Measurements from ENCODE around the gene PCSK4. TPM values are rescaled to one million over a fixed set of nuclear protein-coding genes. Genes with fewer than 3 reads are reported as not detected.
"Not testable (repeated sequence)": the region's sequence is repeated elsewhere in the genome, so short reads cannot be mapped to it uniquely, and the experiment has no call there.

The PCSK4 gene
- total RNA-seq, 1 donor from 2014 or later, result 2.1 TPM

GRCh38 chr19:1526979-1527649 lies 37.0 kb upstream of the PCSK4 start:
- no peaks in the 10 kb centered on the region for H3K9me3 Mint-ChIP-seq
- peaks cover 9% of the 10 kb centered on the region for H3K27me3 Mint-ChIP-seq (ENCODE audit: low read depth)
- H3K4me3 Mint-ChIP-seq (ENCODE audit: low read depth), result no peak overlapping the region
- intact Hi-C loops (cut with micrococcal nuclease), result no loop called here
- no peak for DNase-seq (ENCODE audit: low spot score)
- H3K4me1 Mint-ChIP-seq (ENCODE audit: low read depth), result peaks cover 1% of the 10 kb centered on the region
- no peak overlapping the region for H3K27ac Mint-ChIP-seq
- H3K36me3 Mint-ChIP-seq (ENCODE audit: low read depth), result no peaks in the 10 kb centered on the region

- Mint-ChIP-seq H3K4me3 (ENCODE audit: low read depth) (no peak overlapping the region), H3K36me3 (ENCODE audit: low read depth) (no peaks in the 10 kb centered on the region)
Observed at GRCh38 chr19:1526066-1526778, 36.1 kb upstream of the PCSK4 start.

GRCh38 chr19:1525343-1525742 lies 35.2 kb upstream of the PCSK4 start:
- intact Hi-C loops (cut with micrococcal nuclease), result no loop called here

More at GRCh38 chr19:1526066-1526778, 36.1 kb upstream of the PCSK4 start:
- DNase-seq (ENCODE audit: low spot score), result no peak
- H3K4me1 Mint-ChIP-seq (ENCODE audit: low read depth), result peaks cover 1% of the 10 kb centered on the region
- no peak overlapping the region for H3K27ac Mint-ChIP-seq
- peaks cover 12% of the 10 kb centered on the region for H3K27me3 Mint-ChIP-seq (ENCODE audit: low read depth)
- intact Hi-C loops (cut with micrococcal nuclease), result no loop called here
- H3K9me3 Mint-ChIP-seq, result no peaks in the 10 kb centered on the region

GRCh38 chr19:1524972-1525325 lies 34.8 kb upstream of the PCSK4 start:
- Mint-ChIP-seq H3K36me3 (ENCODE audit: low read depth) (no peaks in the 10 kb centered on the region), H3K9me3 (no peaks in the 10 kb centered on the region), H3K27ac (no peak overlapping the region), H3K4me1 (ENCODE audit: low read depth) (peaks cover 1% of the 10 kb centered on the region), H3K27me3 (ENCODE audit: low read depth) (peaks cover 12% of the 10 kb centered on the region), H3K4me3 (ENCODE audit: low read depth) (no peak overlapping the region)
- intact Hi-C loops (cut with micrococcal nuclease), result no loop called here
- DNase-seq (ENCODE audit: low spot score), result no peak

More at GRCh38 chr19:1525343-1525742, 35.2 kb upstream of the PCSK4 start:
- Mint-ChIP-seq H3K36me3 (ENCODE audit: low read depth) (no peaks in the 10 kb centered on the region), H3K27ac (no peak overlapping the region), H3K9me3 (no peaks in the 10 kb centered on the region), H3K4me1 (ENCODE audit: low read depth) (peaks cover 1% of the 10 kb centered on the region), H3K4me3 (ENCODE audit: low read depth) (no peak overlapping the region), H3K27me3 (ENCODE audit: low read depth) (peaks cover 12% of the 10 kb centered on the region)
- no peak for DNase-seq (ENCODE audit: low spot score)

DNA sequence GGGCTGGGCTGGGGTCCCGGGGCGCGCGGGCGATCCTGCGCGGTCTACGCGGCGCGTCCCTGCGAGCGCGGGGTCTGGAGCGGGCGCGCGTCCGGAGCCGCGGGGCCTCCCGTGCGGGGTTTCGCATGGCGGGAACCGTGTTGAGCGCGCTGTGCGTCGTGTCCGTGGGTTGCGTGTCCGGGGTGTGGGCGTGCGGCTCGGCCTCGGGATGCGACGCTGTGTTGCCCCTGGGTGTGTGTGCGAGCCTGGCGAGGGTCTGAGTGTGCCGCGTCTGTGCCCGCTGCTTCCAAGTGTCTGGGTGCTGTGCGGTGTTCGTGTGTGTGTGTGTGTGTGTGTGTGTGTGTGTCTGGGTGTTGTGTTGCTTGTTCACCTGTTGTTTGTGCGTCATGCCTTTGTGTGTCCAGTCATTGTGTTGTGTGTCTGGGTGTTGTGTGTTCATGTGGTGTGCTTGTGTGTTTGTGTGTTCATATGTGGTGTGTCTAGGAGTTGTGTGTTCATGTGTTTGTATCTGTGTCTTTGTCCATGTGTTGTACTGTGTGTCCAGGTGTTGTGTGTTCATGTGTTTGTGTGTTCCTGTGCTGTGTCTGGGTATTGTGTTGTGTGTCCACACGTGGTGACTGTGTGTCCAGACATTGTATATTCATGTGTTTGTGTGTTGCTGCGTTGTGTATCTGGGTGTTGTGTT lies 34.3 kb upstream of the PCSK4 start:
- Mint-ChIP-seq H3K36me3 (ENCODE audit: low read depth) (no peaks in the 10 kb centered on the region), H3K27me3 (ENCODE audit: low read depth) (peaks cover 12% of the 10 kb centered on the region), H3K4me3 (ENCODE audit: low read depth) (no peak overlapping the region), H3K9me3 (no peaks in the 10 kb centered on the region), H3K27ac (no peak overlapping the region), H3K4me1 (ENCODE audit: low read depth) (peaks cover 1% of the 10 kb centered on the region)
- no peak for DNase-seq (ENCODE audit: low spot score)
- intact Hi-C loops (cut with micrococcal nuclease), result no loop called here

GRCh38 chr19:1523412-1524286 lies 33.5 kb upstream of the PCSK4 start, which contains the start of gene PLK5:
PLK5 (plus strand) TSS chr19:1524077; CDS start chr19:1526997, 2,920 bp downstream.
- intact Hi-C loops (cut with micrococcal nuclease), result no loop called here
- H3K4me3 Mint-ChIP-seq (ENCODE audit: low read depth), result no peak within 1 kb of the TSS
- no peaks in the 10 kb centered on the region for H3K9me3 Mint-ChIP-seq
- H3K4me1 Mint-ChIP-seq (ENCODE audit: low read depth), result peaks cover 1% of the 10 kb centered on the region
- H3K27me3 Mint-ChIP-seq (ENCODE audit: low read depth), result peaks cover 12% of the 10 kb centered on the region
- DNase-seq (ENCODE audit: low spot score), result no peak
- no peaks in the 10 kb centered on the region for H3K36me3 Mint-ChIP-seq (ENCODE audit: low read depth)
- H3K27ac Mint-ChIP-seq, result no peak within 1 kb of the TSS

- Mint-ChIP-seq H3K27me3 (ENCODE audit: low read depth) (peaks cover 12% of the 10 kb centered on the region), H3K9me3 (no peaks in the 10 kb centered on the region), H3K36me3 (ENCODE audit: low read depth) (no peaks in the 10 kb centered on the region), H3K4me3 (ENCODE audit: low read depth) (no peak overlapping the region), H3K4me1 (ENCODE audit: low read depth) (peaks cover 1% of the 10 kb centered on the region), H3K27ac (no peak overlapping the region)
- DNase-seq (ENCODE audit: low spot score), result no peak
- intact Hi-C loops (cut with micrococcal nuclease), result no loop called here
Observed at GRCh38 chr19:1522838-1523237, 32.7 kb upstream of the PCSK4 start.

- Mint-ChIP-seq H3K4me1 (ENCODE audit: low read depth) (peaks cover 1% of the 10 kb centered on the region), H3K27ac (no peak overlapping the region), H3K9me3 (no peaks in the 10 kb centered on the region), H3K4me3 (ENCODE audit: low read depth) (no peak overlapping the region), H3K27me3 (ENCODE audit: low read depth) (peaks cover 12% of the 10 kb centered on the region), H3K36me3 (ENCODE audit: low read depth) (no peaks in the 10 kb centered on the region)
- DNase-seq (ENCODE audit: low spot score), result no peak
- intact Hi-C loops (cut with micrococcal nuclease), result no loop called here
Observed at GRCh38 chr19:1522061-1522460, 31.9 kb upstream of the PCSK4 start.

DNA sequence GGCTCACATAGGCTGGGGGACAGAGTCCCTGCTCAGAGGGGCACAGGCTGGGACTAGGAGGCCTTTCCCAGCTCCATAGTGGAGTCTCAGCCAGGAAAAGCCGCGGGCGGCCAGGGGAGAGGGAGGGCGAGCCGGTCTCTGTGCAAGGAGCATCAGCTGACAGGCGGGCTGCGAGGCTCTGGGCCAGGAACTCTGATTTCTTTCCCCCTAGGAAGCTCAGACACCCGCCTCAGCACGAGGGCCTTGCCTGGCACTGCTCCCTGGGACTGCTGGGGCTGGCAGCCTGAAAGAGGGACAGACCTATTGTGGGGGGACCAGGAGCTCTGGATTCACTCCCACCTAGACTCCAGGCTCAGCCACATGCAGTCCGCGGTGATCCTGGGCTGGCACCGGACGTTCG lies 31.5 kb upstream of the PCSK4 start:
- H3K4me3 Mint-ChIP-seq (ENCODE audit: low read depth), result no peak overlapping the region
- H3K9me3 Mint-ChIP-seq, result no peaks in the 10 kb centered on the region
- peaks cover 1% of the 10 kb centered on the region for H3K4me1 Mint-ChIP-seq (ENCODE audit: low read depth)
- H3K27ac Mint-ChIP-seq, result no peak overlapping the region
- no peaks in the 10 kb centered on the region for H3K36me3 Mint-ChIP-seq (ENCODE audit: low read depth)
- intact Hi-C loops (cut with micrococcal nuclease), result no loop called here
- peaks cover 12% of the 10 kb centered on the region for H3K27me3 Mint-ChIP-seq (ENCODE audit: low read depth)
- DNase-seq (ENCODE audit: low spot score), result no peak

GRCh38 chr19:1520203-1520780 lies 30.1 kb upstream of the PCSK4 start:
- Mint-ChIP-seq H3K27ac (no peak overlapping the region), H3K4me3 (ENCODE audit: low read depth) (no peak overlapping the region), H3K36me3 (ENCODE audit: low read depth) (no peaks in the 10 kb centered on the region), H3K4me1 (ENCODE audit: low read depth) (peaks cover 1% of the 10 kb centered on the region), H3K27me3 (ENCODE audit: low read depth) (peaks cover 12% of the 10 kb centered on the region), H3K9me3 (no peaks in the 10 kb centered on the region)
- DNase-seq (ENCODE audit: low spot score), result no peak
- intact Hi-C loops (cut with micrococcal nuclease), result no loop called here

- not testable (repeated sequence) for H3K27ac Mint-ChIP-seq; H3K4me3 Mint-ChIP-seq (ENCODE audit: low read depth); H3K9me3 Mint-ChIP-seq; H3K4me1 Mint-ChIP-seq (ENCODE audit: low read depth); H3K36me3 Mint-ChIP-seq (ENCODE audit: low read depth); DNase-seq (ENCODE audit: low spot score); H3K27me3 Mint-ChIP-seq (ENCODE audit: low read depth)
- intact Hi-C loops (cut with micrococcal nuclease), result loop anchor here (10.0 kb wide), 2 partner anchors 75 to 245 kb away; partner anchors contain the start of gene FAM174C
Observed at GRCh38 chr19:1519802-1520201, 29.7 kb upstream of the PCSK4 start.

DNA sequence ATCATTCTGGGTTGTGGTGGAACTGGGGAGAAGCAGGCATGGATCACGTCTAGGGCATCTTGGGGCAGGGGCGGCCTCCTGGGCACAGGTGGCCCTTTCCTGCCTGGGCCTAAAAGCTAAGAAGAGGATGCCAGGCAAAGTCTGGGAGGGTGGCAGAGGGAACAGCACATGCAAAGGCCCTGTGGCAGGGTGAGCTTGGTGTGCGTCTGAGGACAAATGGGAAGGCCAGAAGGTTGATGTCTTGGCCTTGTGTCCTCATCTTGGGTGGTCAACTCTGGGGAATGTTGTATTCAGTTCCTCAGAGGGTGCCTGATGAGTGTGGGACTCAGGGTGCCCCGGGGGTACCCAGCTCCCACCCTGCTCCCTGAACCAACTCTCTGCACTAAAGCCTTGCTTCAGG lies 28.3 kb upstream of the PCSK4 start:
- H3K27me3 Mint-ChIP-seq (ENCODE audit: low read depth), result peaks cover 4% of the 10 kb centered on the region
- no peaks in the 10 kb centered on the region for H3K4me1 Mint-ChIP-seq (ENCODE audit: low read depth)
- no peaks in the 10 kb centered on the region for H3K9me3 Mint-ChIP-seq
- no peak overlapping the region for H3K4me3 Mint-ChIP-seq (ENCODE audit: low read depth)
- DNase-seq (ENCODE audit: low spot score), result no peak
- H3K27ac Mint-ChIP-seq, result no peak overlapping the region
- H3K36me3 Mint-ChIP-seq (ENCODE audit: low read depth), result no peaks in the 10 kb centered on the region
- intact Hi-C loops (cut with micrococcal nuclease), result loop anchor here (10.0 kb wide), 2 partner anchors 74 to 244 kb away; partner anchors contain the start of gene FAM174C
